GM12878 (cell line): ENCODE measurements around the gene LYRM2. TPM values are rescaled to one million over a fixed set of nuclear protein-coding genes. Genes with fewer than 3 reads are reported as not detected.

Source experiments
- ATAC-seq: fragments of 200-7000 bp; cut with Tn5 transposase; 3 replicates; pipeline ENCODE4 v1.9.1; 2020; ENCODE audit warnings: mild to moderate bottlenecking, moderate library complexity
- BruUV-seq: library from RNA; stranded (reverse); fragments of 400-500 nt; replicated peaks from 2 replicates; lab custom pipeline; 2021; lab: Mats Ljungman, UMichigan
- CTCF ChIA-PET: fragments of 300-600 bp; sonication (Branson Sonifier 250); formaldehyde crosslinking; extraction: SDS; loops from one replicate; lab custom pipeline; 2021; ENCODE audit warnings: inconsistent platforms; lab: Yijun Ruan, JAX
- POLR2A ChIA-PET: fragments of 350-600 bp; formaldehyde crosslinking; extraction: SDS; loops from one replicate; lab custom pipeline; 2021; ENCODE audit warnings: inconsistent platforms; lab: Charles Lee
- RAD21 ChIA-PET: fragments of 300-600 bp; sonication (Branson Sonifier 250); formaldehyde crosslinking; loops from one replicate; lab custom pipeline; 2023; ENCODE audit warnings: antibody characterized with exemption; ENCODE audit not compliant: unreplicated experiment; lab: Charles Lee
- SMC1A ChIA-PET: fragments of 300-600 bp; sonication (Branson Sonifier 250); formaldehyde crosslinking; loops from one replicate; lab custom pipeline; 2023; ENCODE audit not compliant: unreplicated experiment, uncharacterized antibody; lab: Charles Lee
- DNase-seq: peaks from one replicate; pipeline ENCODE4 v3.0.0-alpha.2; 2011; ENCODE audit warnings: low read depth, low spot score
- FAIRE-seq: peaks from 3 replicates; lab custom pipeline; 2011; peaks lifted over from hg19 to GRCh38; lab: Jason Lieb, UNC
- H2AFZ ChIP-seq: 2 replicates; pipeline ENCODE4 v1.6.0; 2011; ENCODE audit warnings: low read depth, low read length, control low read depth; ENCODE audit not compliant: control insufficient read depth
- H3K27ac ChIP-seq: 2 replicates; pipeline ENCODE4 v1.5.1; 2011; ENCODE audit warnings: control low read depth; ENCODE audit not compliant: control insufficient read depth, insufficient read depth
- H3K27me3 ChIP-seq, 2 experiments: replicated peaks in 1 of 2; 2 replicates each; pipeline versions ENCODE4 v1.6.0 to v1.6.1; 2011; ENCODE audit warnings: low read length in 1 of 2; ENCODE audit not compliant: control insufficient read depth in 2 of 2, insufficient read depth in 2 of 2
- H3K36me3 ChIP-seq, 2 experiments: 2 replicates each; pipeline ENCODE4 v1.5.1; 2011; ENCODE audit warnings: low read length in 1 of 2; ENCODE audit not compliant: control insufficient read depth in 2 of 2, insufficient read depth in 2 of 2
- H3K4me1 ChIP-seq: 2 replicates; pipeline ENCODE4 v1.6.1; 2011; ENCODE audit warnings: mild to moderate bottlenecking, low read length, moderate library complexity, mixed read lengths; ENCODE audit not compliant: control insufficient read depth, insufficient read depth
- H3K4me2 ChIP-seq: 2 replicates; pipeline ENCODE4 v1.6.0; 2011; ENCODE audit warnings: control low read depth; ENCODE audit not compliant: control insufficient read depth, insufficient read depth
- H3K4me3 ChIP-seq: fragments of 200-600 bp; sonication (generic); 2 replicates; pipeline ENCODE4 v1.5.1; 2016
- H3K79me2 ChIP-seq: 2 replicates; pipeline ENCODE4 v1.6.0; 2011; ENCODE audit warnings: low read length; ENCODE audit not compliant: control insufficient read depth, insufficient read depth
- H3K9ac ChIP-seq: 2 replicates; pipeline ENCODE4 v1.8.0; 2011; ENCODE audit warnings: low read length, control low read depth, mixed read lengths; ENCODE audit not compliant: control insufficient read depth, insufficient read depth
- H3K9me3 ChIP-seq: replicated peaks from 3 replicates; pipeline ENCODE4 v1.5.1; 2011; ENCODE audit warnings: mild to moderate bottlenecking, low read length; ENCODE audit not compliant: control insufficient read depth, insufficient read depth
- H4K20me1 ChIP-seq: 2 replicates; pipeline ENCODE4 v1.6.0; 2011; ENCODE audit not compliant: control insufficient read depth, insufficient read depth
- CEBPB ChIP-seq, 2 experiments: fragments of 150-350 bp in 1 of 2; IDR thresholded peaks; 2 replicates each; pipeline ENCODE4 v1.6.1; 2012 to 2014; ENCODE audit warnings: low read depth in 2 of 2, low read length in 2 of 2, borderline replicate concordance in 1 of 2, inconsistent platforms in 1 of 2
- PAX8 ChIP-seq: fragments of 450-650 bp; IDR thresholded peaks from 2 replicates; pipeline ENCODE4 v1.6.1; 2017; ENCODE audit warnings: mild to moderate bottlenecking, moderate library complexity
- ZSCAN29 ChIP-seq: fragments of 450-650 bp; IDR thresholded peaks from 2 replicates; pipeline ENCODE4 v1.6.1; 2017; ENCODE audit warnings: mild to moderate bottlenecking, moderate library complexity
- ZZZ3 ChIP-seq: IDR thresholded peaks from 2 replicates; pipeline ENCODE4 v1.6.1; 2011; ENCODE audit warnings: low read depth; ENCODE audit not compliant: control insufficient read depth, insufficient read length
- WGBS: methylation state at CpG from one replicate; pipeline ENCODE4 v1.1.6; 2016; ENCODE audit warnings: low lambda C conversion rate; ENCODE audit not compliant: insufficient replicate concordance, insufficient coverage; ENCODE audit errors: missing lambda C conversion rate; 5-methylcytosine and 5-hydroxymethylcytosine counted together
- in situ Hi-C: fragments of 300-500 bp; cut with MboI; formaldehyde crosslinking; loops from 9 replicates; pipeline ENCODE4 v1.14.3; 2018; ENCODE audit warnings: mixed read lengths
- intact Hi-C: fragments of 100-400 bp; cut with micrococcal nuclease; formaldehyde crosslinking; loops from one replicate; pipeline ENCODE4 v1.14.2; 2022; ENCODE audit not compliant: unreplicated experiment
- polyA plus RNA-seq, 11 experiments: library from polyadenylated mRNA; depleted of rRNA in 4 of 11; unstranded in 6 of 11; stranded (reverse) in 5 of 11; fragments of >200 nt; fragmentation: Nextera tagmentation in 4 of 11; fragmentation: Illumina TruSeq in 1 of 11; extraction: Ambion mirVana in 4 of 11; extraction: Trizol in 1 of 11; gene quantifications; 1 replicate in 1 of 11; 2 replicates in 10 of 11; pipeline versions ENCODE4 v1.2.1 to v1.2.3, GENCODE V29; 2011 to 2016; ENCODE audit warnings: inconsistent platforms in 2 of 11, missing spikeins in 2 of 11, low read depth in 1 of 11
- total RNA-seq, 4 experiments: library from RNA; depleted of rRNA in 3 of 4; stranded (reverse); fragments of >200 nt in 3 of 4; fragmentation: Illumina TruSeq in 1 of 4; extraction: Trizol in 1 of 4; gene quantifications; 2 replicates each; pipeline versions ENCODE4 v1.2.1 to v1.2.3, GENCODE V29; 2013 to 2021

Gene LYRM2
- total and polyA plus RNA-seq, 10 of the 15 experiments (the other 5 are each of a cell fraction or from before 2014, with no cell fraction given) = 17.2 to 75.0 (median 30.9) TPM

GRCh38 chr6:89602166-89602565, 36.4 kb downstream of the LYRM2 start:
- ChIA-PET CTCF (no interaction called here), SMC1A (no interaction called here), RAD21 (no interaction called here), POLR2A (no interaction called here)
- no peak overlapping the region for H3K4me2 ChIP-seq
- in situ Hi-C loops (no loop called here), intact Hi-C loops (no loop called here)
- H2AFZ ChIP-seq = no peak overlapping the region
- no peak overlapping the region for H3K27ac ChIP-seq
- H3K9me3 ChIP-seq = no peaks in the 10 kb centered on the region
- no peak for ATAC-seq
- TF ChIP-seq ZSCAN29 = no peak
- no TSS peak for BruUV-seq
- 97% methylated on average over 6 of the region's 6 CpGs for WGBS
- H3K27me3 ChIP-seq = no peaks in the 10 kb centered on the region
- H3K9ac ChIP-seq = no peak overlapping the region
- no peaks in the 10 kb centered on the region for H4K20me1 ChIP-seq
- no peak for DNase-seq
- no peaks in the 10 kb centered on the region for H3K79me2 ChIP-seq
- no peak overlapping the region for H3K4me3 ChIP-seq
- FAIRE-seq = no peak
- no peaks in the 10 kb centered on the region; a peak in 1 of 4 replicates for H3K36me3 ChIP-seq
- peaks cover 3% of the 10 kb centered on the region for H3K4me1 ChIP-seq

DNA sequence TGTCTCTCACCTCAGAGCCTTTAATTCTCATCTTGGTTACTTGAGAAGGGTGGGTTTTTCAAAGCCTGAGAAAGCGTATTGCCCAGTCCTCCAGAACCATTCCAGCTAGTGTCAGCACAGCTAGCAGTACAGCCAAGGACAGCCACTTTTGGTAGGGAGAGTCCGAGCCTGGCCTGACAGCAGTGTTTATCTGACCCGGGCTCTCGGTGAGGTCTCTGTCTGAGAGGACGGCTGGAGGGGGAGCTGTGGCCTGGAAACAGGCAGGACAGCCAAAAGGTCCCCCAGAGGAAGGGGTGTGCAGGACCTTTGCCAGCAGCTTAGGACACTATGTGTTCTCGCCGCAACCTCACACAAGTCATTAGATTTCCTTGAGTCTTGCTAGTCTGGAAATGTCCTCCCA, 38.8 kb downstream of the LYRM2 start:
- H3K79me2 ChIP-seq = no peaks in the 10 kb centered on the region
- CTCF ChIA-PET = interaction anchor here (1.2 to 4.3 kb wide), 3 partner anchors 10 to 228 kb away, joined by 4 to 24 read pairs (median 5); no protein-coding TSS in a partner anchor
- TF ChIP-seq PAX8 (no peak), CEBPB (IDR thresholded peaks at IDR 0.05; ENCODE audit: borderline replicate concordance in 1 of 2, low read depth in 2 of 2, low read length in 2 of 2) (no peak), ZZZ3 (no peak)
- TF ChIP-seq, all 136 proteins: peak for 0
- BruUV-seq = no TSS peak
- Histone ChIP-seq H3K4me1 (peaks cover 17% of the 10 kb centered on the region), H3K9ac (no peak overlapping the region), H3K9me3 (no peaks in the 10 kb centered on the region), H3K4me3 (no peak overlapping the region), H3K4me2 (no peak overlapping the region), H3K27ac (no peak overlapping the region), H3K27me3 (no peaks in the 10 kb centered on the region), H2AFZ (no peak overlapping the region), H3K36me3 (no peaks in the 10 kb centered on the region; a peak in 1 of 4 replicates), H4K20me1 (no peaks in the 10 kb centered on the region)
- intact Hi-C loops (loop anchor here (5.0 kb wide), 2 partner anchors 167 to 227 kb away; partner anchors contain the start of gene ANKRD6), in situ Hi-C loops (no loop called here)
- POLR2A ChIA-PET = no interaction called here
- RAD21 ChIA-PET = interaction anchor here (1.3 kb wide), 1 partner anchor 10 kb away, joined by 3 read pairs; no protein-coding TSS in a partner anchor
- DNase-seq (no peak), FAIRE-seq (no peak), ATAC-seq (no peak)
- SMC1A ChIA-PET = interaction anchor here (0.6 to 1.5 kb wide), 4 partner anchors 10 to 524 kb away, joined by 3 to 5 read pairs (median 4); no protein-coding TSS in a partner anchor
- 72% methylated on average over 7 of the region's 7 CpGs for WGBS
